Tibial nerve (tissue), 4 donors: Measurements from ENCODE around the gene PSENEN.

Experiments
- CTCF ChIP-seq, 5 experiments: fragments of 200-600 bp in 3 of 5; fragments of 450-650 bp in 2 of 5; sonication (generic) in 3 of 5; IDR thresholded peaks; one replicate each; pipeline ENCODE4 v1.5.1; 2016 to 2019; ENCODE audit warnings: antibody characterized with exemption in 5 of 5, mild to moderate bottlenecking in 3 of 5, moderate library complexity in 2 of 5
- EP300 ChIP-seq, 2 donors: sonication (generic); formaldehyde crosslinking; IDR thresholded peaks; one replicate each; pipeline ENCODE4 v1.6.1; 2017; ENCODE audit warnings: antibody characterized with exemption in 2 of 2, mild to moderate bottlenecking in 1 of 2
- POLR2A ChIP-seq, 2 donors: fragments of 450-650 bp; IDR thresholded peaks; one replicate each; pipeline ENCODE4 v1.6.1; 2017; ENCODE audit warnings: antibody characterized with exemption in 2 of 2, mild to moderate bottlenecking in 2 of 2, moderate library complexity in 2 of 2

- TF ChIP-seq POLR2A (IDR thresholded peaks at IDR 0.05) (no peak), CTCF (IDR thresholded peaks at IDR 0.05) (no peak), EP300 (IDR thresholded peaks at IDR 0.05) (no peak)
Measured at GRCh38 chr19:35695895-35696422, 49.5 kb upstream of the PSENEN start.
